GM12878 (cell line): ENCODE measurements around the gene HEMK1.

ENCODE experiments used
- EZH2 ChIP-seq: IDR thresholded peaks from 2 replicates; pipeline ENCODE4 v1.6.1; 2012; ENCODE audit warnings: low read depth, mild to moderate bottlenecking, control low read depth, inconsistent platforms, low read length, borderline replicate concordance; ENCODE audit not compliant: control insufficient read depth
- STAT1 ChIP-seq: fragments of 450-650 bp; conservative IDR thresholded peaks from 2 replicates; pipeline ENCODE4 v1.6.1; 2014; ENCODE audit warnings: antibody characterized with exemption, mild to moderate bottlenecking

DNA sequence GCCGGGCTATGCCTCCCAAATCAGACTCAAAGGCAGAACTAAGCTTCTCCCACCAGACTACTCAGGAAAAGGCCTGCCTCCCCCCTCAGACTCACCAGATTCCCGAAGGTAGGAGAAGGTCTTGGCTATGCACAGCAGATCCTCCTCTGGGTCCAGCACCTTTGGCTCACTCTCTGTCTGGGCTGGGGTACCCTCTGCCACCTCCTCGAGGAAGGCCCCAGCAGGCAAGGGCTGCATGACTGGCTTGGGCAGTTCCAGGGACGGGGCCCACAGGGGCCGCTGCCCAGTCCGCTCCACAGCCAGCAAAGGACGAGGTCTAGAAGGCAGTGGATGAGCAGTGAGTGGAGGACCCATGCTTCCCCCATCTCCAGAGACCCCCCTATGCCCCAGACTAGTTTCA lies 39.0 kb downstream of the HEMK1 start:
- no peak for TF ChIP-seq STAT1
- no peak for TF ChIP-seq EZH2
